ENCODE measurements around the gene FHAD1. TPM values are rescaled to one million over a fixed set of nuclear protein-coding genes. Genes with fewer than 3 reads are reported as not detected.

The FHAD1 gene
- total and polyA plus RNA-seq, 2 of the 13 experiments (the other 11 are each of a cell fraction or from before 2014, with no cell fraction given) = not detected

DNA sequence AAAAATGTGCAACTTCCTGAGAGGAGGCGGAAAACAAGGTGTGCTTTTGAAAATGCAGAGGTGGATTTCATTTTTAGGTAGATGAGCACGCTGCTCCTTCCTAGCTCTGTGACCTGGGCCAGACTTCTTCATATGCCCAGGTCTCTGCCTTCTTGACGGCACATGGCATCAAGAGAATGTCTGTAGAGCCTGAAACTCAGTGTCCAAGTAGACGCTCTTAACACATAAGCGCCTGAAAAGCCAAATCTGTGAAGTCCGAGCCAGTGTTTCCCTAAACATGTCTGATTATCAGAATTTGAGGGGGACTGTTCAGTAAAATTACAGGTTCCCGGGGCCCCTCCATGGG is 25.7 kb downstream of the FHAD1 start (continued):
- TF ChIP-seq ZNF33B (CRISPR knock-in tag; IDR thresholded peaks at IDR 0.05) (0 out of 2 replicates have a peak, but pooled peaks have one; percentile 2), BCL6 (CRISPR knock-in tag; IDR thresholded peaks at IDR 0.05) (peak; percentile 1; the same call in 1 of the 2 replicates), CCAR2 (optimal IDR thresholded peaks at IDR 0.05; ENCODE audit: low read depth, low read length) (peak; percentile 74), HMG20B (CRISPR knock-in tag; conservative IDR thresholded peaks at IDR 0.05) (0 out of 2 replicates have a peak, but pooled peaks have one; percentile 21), KDM3A (CRISPR knock-in tag; IDR thresholded peaks at IDR 0.05; ENCODE audit: low read depth) (0 out of 2 replicates have a peak, but pooled peaks have one; percentile 14), ZFP37 (CRISPR knock-in tag; IDR thresholded peaks at IDR 0.05; ENCODE audit: borderline replicate concordance) (0 out of 2 replicates have a peak, but pooled peaks have one; percentile 48), PRDM4 (CRISPR knock-in tag; IDR thresholded peaks at IDR 0.05; ENCODE audit: borderline replicate concordance) (no peak)
- TF ChIP-seq, protein P1, sequence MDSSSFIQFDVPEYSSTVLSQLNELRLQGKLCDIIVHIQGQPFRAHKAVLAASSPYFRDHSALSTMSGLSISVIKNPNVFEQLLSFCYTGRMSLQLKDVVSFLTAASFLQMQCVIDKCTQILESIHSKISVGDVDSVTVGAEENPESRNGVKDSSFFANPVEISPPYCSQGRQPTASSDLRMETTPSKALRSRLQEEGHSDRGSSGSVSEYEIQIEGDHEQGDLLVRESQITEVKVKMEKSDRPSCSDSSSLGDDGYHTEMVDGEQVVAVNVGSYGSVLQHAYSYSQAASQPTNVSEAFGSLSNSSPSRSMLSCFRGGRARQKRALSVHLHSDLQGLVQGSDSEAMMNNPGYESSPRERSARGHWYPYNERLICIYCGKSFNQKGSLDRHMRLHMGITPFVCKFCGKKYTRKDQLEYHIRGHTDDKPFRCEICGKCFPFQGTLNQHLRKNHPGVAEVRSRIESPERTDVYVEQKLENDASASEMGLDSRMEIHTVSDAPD (CRISPR knock-in tag; IDR thresholded peaks at IDR 0.05) = peak; percentile 7; the same call in 1 of the 2 replicates

- Histone ChIP-seq H2AFZ (ENCODE audit: low read length) (no peak overlapping the region), H3K4me3 (replicated peaks in 1 of 3; ENCODE audit: insufficient read depth in 1 of 3, low read depth in 2 of 3, low read length in 3 of 3) (no peak overlapping the region), H3K27me3 (ENCODE audit: control insufficient read depth in 1 of 2, insufficient read depth in 2 of 2, low read length in 2 of 2) (peaks cover 2 to 13% of the 10 kb centered on the region in 2 experiments; a peak in 2 of 5 replicates), H4K20me1 (ENCODE audit: insufficient read depth, low read length) (no peaks in the 10 kb centered on the region), H3K4me2 (ENCODE audit: low read depth, low read length) (no peak overlapping the region), H3K27ac (ENCODE audit: extremely low read length, insufficient read depth, low read length) (no peak overlapping the region), H3K9ac (ENCODE audit: insufficient read depth, low read depth, low read length) (no peak overlapping the region), H3K4me1 (ENCODE audit: insufficient read depth, low read length) (peaks cover 32% of the 10 kb centered on the region), H3K9me3 (ENCODE audit: low read length) (no peaks in the 10 kb centered on the region), H3K36me3 (replicated peaks in 1 of 2; ENCODE audit: control insufficient read depth in 1 of 2, insufficient read depth in 2 of 2, low read length in 2 of 2) (no peaks in the 10 kb centered on the region), H3K79me2 (ENCODE audit: insufficient read depth, low read length) (no peaks in the 10 kb centered on the region)
- FAIRE-seq = no peak
- WGBS (ENCODE audit: low lambda C conversion rate) = 57% methylated on average over 2 of the region's 2 CpGs
- CTCF ChIA-PET (ENCODE audit: low intra/inter-chr PET ratio, low total read pairs) = interaction anchor here (0.7 to 3.8 kb wide), 4 partner anchors 31 to 173 kb away, joined by 3 to 53 read pairs (median 11); partner anchors contain the start of gene TMEM51
- BruUV-seq (replicated peaks) = no TSS peak
- DNase-seq (ENCODE audit: low spot score) = no peak
- intact Hi-C loops (cut with micrococcal nuclease; ENCODE audit: unreplicated experiment) (loop anchor here (2.0 kb wide), 2 partner anchors 44 to 66 kb away; no protein-coding TSS in a partner anchor), in situ Hi-C loops (cut with HindIII; ENCODE audit: extremely low pct_ligation_motif_present, low pct_unique_long_range_greater_than_20kb) (loop anchor here (5.0 kb wide), 1 partner anchor 146 kb away; no protein-coding TSS in a partner anchor)
- no peak for ATAC-seq
- POLR2A ChIA-PET = no interaction called here
- TF ChIP-seq SUZ12 (IDR thresholded peaks at IDR 0.05; ENCODE audit: low read depth, low read length) = no peak
- TF ChIP-seq ZNF558 (CRISPR knock-in tag; IDR thresholded peaks at IDR 0.05; ENCODE audit: borderline replicate concordance) = no peak
- TF ChIP-seq, protein P2, sequence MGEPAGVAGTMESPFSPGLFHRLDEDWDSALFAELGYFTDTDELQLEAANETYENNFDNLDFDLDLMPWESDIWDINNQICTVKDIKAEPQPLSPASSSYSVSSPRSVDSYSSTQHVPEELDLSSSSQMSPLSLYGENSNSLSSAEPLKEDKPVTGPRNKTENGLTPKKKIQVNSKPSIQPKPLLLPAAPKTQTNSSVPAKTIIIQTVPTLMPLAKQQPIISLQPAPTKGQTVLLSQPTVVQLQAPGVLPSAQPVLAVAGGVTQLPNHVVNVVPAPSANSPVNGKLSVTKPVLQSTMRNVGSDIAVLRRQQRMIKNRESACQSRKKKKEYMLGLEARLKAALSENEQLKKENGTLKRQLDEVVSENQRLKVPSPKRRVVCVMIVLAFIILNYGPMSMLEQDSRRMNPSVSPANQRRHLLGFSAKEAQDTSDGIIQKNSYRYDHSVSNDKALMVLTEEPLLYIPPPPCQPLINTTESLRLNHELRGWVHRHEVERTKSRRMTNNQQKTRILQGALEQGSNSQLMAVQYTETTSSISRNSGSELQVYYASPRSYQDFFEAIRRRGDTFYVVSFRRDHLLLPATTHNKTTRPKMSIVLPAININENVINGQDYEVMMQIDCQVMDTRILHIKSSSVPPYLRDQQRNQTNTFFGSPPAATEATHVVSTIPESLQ (CRISPR knock-in tag; conservative IDR thresholded peaks at IDR 0.05) = no peak
- TF ChIP-seq EEA1 (CRISPR knock-in tag; IDR thresholded peaks at IDR 0.05; ENCODE audit: borderline replicate concordance) = no peak
- no peak for TF ChIP-seq SAFB2 (CRISPR knock-in tag; IDR thresholded peaks at IDR 0.05; ENCODE audit: borderline replicate concordance, low read depth)
- TF ChIP-seq NFE2L1 (CRISPR knock-in tag; IDR thresholded peaks at IDR 0.05; ENCODE audit: borderline replicate concordance) = no peak
- TF ChIP-seq, protein P3, sequence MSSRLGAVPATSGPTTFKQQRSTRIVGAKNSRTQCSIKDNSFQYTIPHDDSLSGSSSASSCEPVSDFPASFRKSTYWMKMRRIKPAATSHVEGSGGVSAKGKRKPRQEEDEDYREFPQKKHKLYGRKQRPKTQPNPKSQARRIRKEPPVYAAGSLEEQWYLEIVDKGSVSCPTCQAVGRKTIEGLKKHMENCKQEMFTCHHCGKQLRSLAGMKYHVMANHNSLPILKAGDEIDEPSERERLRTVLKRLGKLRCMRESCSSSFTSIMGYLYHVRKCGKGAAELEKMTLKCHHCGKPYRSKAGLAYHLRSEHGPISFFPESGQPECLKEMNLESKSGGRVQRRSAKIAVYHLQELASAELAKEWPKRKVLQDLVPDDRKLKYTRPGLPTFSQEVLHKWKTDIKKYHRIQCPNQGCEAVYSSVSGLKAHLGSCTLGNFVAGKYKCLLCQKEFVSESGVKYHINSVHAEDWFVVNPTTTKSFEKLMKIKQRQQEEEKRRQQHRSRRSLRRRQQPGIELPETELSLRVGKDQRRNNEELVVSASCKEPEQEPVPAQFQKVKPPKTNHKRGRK (CRISPR knock-in tag; IDR thresholded peaks at IDR 0.05) = no peak
- TF ChIP-seq MEF2D (CRISPR knock-in tag; IDR thresholded peaks at IDR 0.05) = no peak
Observed at GRCh38 chr1:15273274-15273673, 26.3 kb downstream of the FHAD1 start.

Data from HepG2 (cell line).